ENCODE measurements around the gene ARMS2. TPM values are rescaled to one million over a fixed set of nuclear protein-coding genes. Genes with fewer than 3 reads are reported as not detected.

ARMS2 gene
- polyA plus RNA-seq, 2 donors = not detected

Other genes starting within 250 kb of the ARMS2 start
- gene BTBD16, start 183.4 kb upstream of the ARMS2 start, polyA plus RNA-seq = under 1 TPM; 0.04 to 0.20 TPM
- 10 to 100 TPM; 14.8 to 19.8 TPM for gene PLEKHA1, start 79.9 kb upstream of the ARMS2 start, polyA plus RNA-seq
- 10 to 100 TPM; 11.7 to 19.5 TPM for gene HTRA1, start 6.9 kb downstream of the ARMS2 start, polyA plus RNA-seq
- gene DMBT1, start 106.1 kb downstream of the ARMS2 start, polyA plus RNA-seq = under 1 TPM; 0.16 to 0.35 TPM
- gene C10orf120, start 245.2 kb downstream of the ARMS2 start, polyA plus RNA-seq = not detected

All from esophagus (tissue), 2 donors.